SK-N-MC (cell line): ENCODE measurements around the gene TMEM121B.

Experiments used
- EZH2 ChIP-seq: fragments of 200-600 bp; sonication (generic); IDR thresholded peaks from one replicate; pipeline ENCODE4 v1.6.1; 2017; ENCODE audit warnings: antibody characterized with exemption
- POLR2AphosphoS5 ChIP-seq: IDR thresholded peaks from 2 replicates; pipeline ENCODE4 v1.6.1; 2012; ENCODE audit warnings: mild to moderate bottlenecking, low read depth, low read length, borderline replicate concordance

- TF ChIP-seq POLR2AphosphoS5 = no peak
- TF ChIP-seq EZH2 = no peak
Measured at GRCh38 chr22:17086296-17086695, 34.9 kb downstream of the TMEM121B start.
